GM12865 (cell line): Measurements from ENCODE around the gene EHD1.

Source experiments
- DNase-seq: peaks from one replicate; pipeline ENCODE4 v3.0.0; 2010; ENCODE audit warnings: low read depth
- H3K4me3 ChIP-seq: 2 replicates; pipeline ENCODE4 v1.5.1; 2011; ENCODE audit warnings: mild to moderate bottlenecking, low read depth, low read length, control low read depth
- TF ChIP-seq, protein P1 (sequence below): IDR thresholded peaks from 2 replicates; pipeline ENCODE4 v1.5.1; 2011; ENCODE audit warnings: low read length, control low read depth, low read depth, inconsistent platforms; ENCODE audit not compliant: insufficient read depth; ENCODE audit errors: missing control alignments

EHD1 gene

DNA sequence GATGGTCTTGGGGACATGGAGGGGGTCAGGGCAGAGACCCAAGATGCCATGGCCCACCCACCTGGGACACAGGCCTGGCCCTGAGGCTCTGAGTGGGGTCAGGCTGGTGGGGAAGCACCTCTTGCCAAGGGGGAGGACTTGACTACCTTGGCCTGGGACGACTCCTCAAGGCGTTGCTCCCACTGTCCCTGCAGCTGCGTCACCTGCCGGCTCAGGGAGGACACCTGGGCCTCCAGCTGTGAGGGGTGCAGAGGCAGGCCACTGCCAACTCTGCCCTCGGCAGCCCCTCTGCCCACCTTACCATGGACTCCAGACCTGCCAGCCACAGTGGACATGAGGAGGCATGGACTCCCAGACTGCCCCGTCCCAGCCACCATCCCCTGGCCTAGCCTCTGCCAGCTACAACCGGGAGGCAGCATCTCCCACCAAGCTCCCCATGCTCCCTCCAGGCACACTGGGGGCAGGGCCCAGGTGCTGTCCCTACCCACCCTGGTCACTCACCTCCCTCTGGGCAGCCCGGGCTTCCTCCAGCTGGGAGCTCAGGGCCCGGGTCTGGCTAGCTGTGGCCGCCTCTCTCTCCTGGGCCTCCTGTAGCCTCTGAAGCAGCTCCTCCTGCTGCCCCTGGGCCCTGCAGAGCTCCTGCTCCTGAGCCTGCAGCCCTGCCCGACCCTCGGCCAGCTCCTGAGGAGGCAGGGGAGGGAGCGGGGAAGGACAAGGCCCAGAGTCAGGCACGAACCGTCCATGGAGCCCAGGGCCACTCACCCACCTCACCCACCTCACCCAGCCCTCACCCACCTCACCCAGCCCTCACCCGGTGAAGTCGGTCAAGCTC is 42.6 kb downstream of the EHD1 start:
- DNase-seq, result no peak
- TF ChIP-seq, protein P1, sequence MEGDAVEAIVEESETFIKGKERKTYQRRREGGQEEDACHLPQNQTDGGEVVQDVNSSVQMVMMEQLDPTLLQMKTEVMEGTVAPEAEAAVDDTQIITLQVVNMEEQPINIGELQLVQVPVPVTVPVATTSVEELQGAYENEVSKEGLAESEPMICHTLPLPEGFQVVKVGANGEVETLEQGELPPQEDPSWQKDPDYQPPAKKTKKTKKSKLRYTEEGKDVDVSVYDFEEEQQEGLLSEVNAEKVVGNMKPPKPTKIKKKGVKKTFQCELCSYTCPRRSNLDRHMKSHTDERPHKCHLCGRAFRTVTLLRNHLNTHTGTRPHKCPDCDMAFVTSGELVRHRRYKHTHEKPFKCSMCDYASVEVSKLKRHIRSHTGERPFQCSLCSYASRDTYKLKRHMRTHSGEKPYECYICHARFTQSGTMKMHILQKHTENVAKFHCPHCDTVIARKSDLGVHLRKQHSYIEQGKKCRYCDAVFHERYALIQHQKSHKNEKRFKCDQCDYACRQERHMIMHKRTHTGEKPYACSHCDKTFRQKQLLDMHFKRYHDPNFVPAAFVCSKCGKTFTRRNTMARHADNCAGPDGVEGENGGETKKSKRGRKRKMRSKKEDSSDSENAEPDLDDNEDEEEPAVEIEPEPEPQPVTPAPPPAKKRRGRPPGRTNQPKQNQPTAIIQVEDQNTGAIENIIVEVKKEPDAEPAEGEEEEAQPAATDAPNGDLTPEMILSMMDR, result no peak
- H3K4me3 ChIP-seq, result no peak overlapping the region

DNA sequence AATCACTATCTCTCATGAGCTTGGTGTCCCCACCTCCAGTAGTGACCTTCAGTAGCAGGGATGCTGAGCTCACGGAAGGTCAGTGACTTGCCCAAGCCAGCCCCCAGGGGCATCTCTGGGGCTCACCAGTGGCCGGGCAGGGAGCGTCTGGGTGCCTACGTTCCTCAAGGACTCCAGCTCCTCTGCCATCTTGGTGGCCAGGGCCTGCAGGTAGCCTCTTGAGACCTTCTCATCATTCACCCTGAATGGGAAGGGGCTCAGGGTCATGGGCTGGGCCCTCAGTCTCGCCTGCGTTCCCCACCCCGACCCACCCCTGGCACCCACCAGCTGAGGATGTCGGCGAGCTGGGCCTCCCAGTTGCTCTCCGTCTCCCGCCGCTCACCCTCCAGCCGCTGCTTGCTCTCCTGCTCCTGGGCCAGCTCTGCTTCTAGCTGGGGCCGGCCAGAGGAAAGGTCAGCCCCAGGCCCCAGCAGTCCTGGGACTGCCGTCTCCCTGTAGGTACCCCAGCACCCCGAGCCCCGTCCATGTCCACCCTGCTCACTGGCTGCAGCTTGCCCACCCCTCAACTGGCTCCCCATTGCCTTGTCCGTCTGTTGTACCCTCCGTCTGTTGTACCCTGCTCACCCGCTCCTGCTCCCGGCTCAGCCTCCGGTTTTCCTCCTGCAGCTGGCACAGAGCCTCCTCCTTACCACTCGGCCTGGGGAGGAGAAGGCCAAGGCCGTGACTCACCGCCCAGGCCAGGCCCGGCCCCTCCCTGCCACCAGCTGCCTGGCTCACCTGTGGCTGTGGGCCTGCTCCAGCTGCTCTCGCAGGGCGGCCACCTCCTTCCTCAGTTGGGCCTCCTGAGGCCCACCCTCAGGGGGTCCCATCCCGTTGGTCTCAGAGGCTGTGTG is 43.5 kb downstream of the EHD1 start:
- H3K4me3 ChIP-seq, result no peak overlapping the region
- TF ChIP-seq, protein P1, result no peak
- no peak for DNase-seq

DNA sequence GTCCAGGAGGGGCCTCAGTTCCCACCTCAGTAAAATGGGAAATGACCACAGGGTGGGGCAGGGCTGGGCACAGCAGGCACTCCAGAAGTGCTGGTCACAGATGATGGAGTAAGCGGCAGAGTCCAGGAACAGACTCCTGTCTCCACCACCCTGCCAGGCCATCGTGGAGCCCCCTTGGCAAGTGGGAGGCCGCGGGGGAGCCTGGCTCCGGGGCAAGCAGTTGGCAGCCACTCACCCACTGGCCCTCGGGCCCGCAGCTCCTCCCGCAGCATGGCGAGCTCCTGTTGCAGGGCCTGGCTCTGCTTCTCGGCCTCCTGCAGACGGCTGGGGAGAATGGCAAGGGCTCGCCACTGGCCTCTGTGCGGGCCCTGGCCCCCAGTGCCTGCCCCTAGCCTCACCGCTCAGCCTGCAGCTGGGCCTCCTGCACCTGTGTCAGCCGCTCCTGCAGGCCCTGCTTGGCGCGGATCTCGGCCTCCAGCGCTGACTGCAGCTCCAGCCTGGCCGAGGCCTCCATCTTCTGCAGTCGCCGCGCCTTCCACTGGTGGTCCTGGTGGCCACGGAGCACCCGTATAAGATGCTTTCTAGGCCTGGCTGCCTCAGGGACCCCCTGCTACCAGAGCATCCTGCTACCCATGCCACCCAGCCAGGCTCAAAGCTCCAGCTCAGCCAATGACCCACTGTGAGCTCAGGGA is 44.2 kb downstream of the EHD1 start:
- no peak for DNase-seq
- TF ChIP-seq, protein P1, result no peak
- H3K4me3 ChIP-seq, result no peak overlapping the region

DNA sequence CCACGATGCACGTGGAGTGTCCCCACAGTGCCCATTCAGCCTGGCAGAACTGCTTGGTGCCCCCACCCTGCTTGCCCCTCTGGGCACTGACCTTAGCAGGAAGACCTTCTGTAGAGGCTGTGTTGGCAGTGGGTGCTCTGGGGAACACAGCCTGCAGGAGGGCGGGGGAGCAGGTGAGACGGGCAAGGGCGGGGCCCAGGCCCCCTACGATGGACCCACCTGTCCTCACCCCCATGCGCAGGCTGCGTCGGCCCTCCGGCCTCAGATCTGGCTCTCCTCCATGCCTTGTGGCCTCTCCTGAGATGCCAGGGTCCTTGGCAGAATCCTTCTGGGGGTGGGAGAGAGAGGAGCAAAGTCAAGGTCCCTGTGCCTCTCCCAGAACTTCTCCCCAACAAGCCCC is 44.9 kb downstream of the EHD1 start:
- H3K4me3 ChIP-seq, result no peak overlapping the region
- DNase-seq, result no peak
- TF ChIP-seq, protein P1, result no peak

DNA sequence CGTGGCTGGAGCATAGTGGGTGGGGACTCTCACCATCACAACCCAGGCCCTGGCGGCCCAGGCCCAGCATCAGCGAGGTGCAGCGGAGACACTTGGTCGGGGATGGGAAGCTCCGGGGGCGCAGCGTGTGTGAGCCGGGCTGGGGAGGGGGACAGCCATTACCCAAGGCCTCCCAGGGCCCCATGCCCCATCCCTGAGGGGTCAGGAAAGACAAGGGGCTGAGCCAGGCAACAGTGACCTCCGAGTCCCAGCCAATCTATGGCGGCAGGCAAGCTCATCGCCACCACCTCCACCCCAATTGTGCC is 45.3 kb downstream of the EHD1 start:
- TF ChIP-seq, protein P1, result no peak
- no peak for DNase-seq

DNA sequence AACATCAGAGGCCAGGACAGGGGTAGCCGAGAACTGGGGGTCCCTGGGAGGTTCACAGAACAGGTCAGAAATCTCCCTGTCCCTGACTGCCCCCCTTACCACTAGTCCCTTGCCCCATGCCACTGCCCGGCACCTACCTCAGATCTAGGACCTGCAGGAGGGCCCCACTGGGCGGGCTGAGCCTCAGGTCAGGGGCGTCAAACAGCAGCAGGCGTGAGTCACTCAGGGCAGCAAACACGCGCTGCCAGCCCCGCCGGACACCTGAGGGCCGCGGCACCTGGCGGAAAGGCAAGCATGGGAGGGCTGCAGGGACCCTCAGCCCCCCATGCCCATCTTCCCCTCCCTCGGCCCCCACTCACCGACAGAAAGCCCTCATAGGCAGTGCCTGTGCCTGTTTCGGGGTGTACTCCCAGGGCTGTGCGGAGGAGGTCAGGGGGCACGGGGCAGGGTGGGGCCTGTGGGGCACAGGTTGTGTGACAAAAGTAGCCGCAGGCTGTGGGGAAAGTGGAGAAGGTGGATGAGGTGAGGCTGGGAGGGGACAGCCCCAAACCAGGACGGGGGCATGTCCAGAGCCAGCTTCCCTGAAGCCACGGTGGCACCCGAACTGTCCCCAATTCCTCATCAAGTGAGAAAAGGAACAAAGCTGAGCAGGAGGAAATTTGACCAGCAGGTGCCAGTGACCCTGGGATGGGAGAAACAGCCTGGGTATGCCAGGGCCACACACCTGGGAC is 45.8 kb downstream of the EHD1 start:
- no peak for DNase-seq
- no peak overlapping the region for H3K4me3 ChIP-seq
- TF ChIP-seq, protein P1, result no peak

More for the DNA sequence above, 45.3 kb downstream of the EHD1 start:
- H3K4me3 ChIP-seq, result no peak overlapping the region
